HG03521 (cell line): ENCODE data around the gene EPM2A.
"Not testable (repeated sequence)": the region's sequence is repeated elsewhere in the genome, so short reads cannot be mapped to it uniquely, and the experiment has no call there.

Source experiments
- ATAC-seq: cut with Tn5 transposase; IDR thresholded peaks from one replicate; pipeline ENCODE4 v1.9.1; 2021; ENCODE audit warnings: mild to moderate bottlenecking, moderate library complexity; ENCODE audit not compliant: unreplicated experiment

Gene EPM2A

DNA sequence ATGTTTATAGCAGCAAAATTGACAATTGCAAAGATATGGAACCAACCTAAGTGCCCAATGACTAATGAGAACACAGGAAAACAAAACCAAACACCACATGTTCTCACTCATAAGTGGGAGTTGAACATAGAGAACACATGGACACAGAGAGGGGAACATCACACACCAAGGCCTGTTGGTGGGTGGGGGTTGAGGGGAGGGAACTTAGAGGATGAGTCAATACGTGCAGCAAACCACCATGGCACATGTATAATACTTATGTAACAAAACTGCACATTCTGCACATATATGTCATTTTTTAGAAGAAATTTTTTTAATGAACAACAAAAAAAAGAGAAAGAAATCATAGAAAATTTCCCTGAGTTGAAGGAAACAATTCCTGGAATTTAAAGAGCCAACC is 3.9 kb downstream of the EPM2A start:
- ATAC-seq, result no peak

DNA sequence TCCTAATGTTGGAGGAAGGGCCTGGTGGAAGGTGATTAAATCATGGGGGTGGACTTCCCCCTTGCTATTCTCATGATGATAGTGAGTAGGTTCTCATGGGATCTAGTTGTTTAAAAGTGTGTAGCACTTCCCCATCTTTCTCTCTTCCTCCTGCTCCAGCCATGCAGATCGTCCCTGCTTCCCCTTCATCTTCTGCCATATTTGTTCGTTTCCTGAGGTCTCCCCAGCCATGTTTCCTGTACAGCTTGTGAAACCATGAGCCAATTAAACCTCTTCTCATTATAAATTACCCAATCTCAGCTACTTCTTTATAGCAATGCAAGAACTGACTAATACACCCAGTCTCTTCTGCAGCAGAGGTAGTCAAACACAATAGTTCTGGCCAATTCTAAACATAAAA is 5.4 kb downstream of the EPM2A start:
- no peak for ATAC-seq

DNA sequence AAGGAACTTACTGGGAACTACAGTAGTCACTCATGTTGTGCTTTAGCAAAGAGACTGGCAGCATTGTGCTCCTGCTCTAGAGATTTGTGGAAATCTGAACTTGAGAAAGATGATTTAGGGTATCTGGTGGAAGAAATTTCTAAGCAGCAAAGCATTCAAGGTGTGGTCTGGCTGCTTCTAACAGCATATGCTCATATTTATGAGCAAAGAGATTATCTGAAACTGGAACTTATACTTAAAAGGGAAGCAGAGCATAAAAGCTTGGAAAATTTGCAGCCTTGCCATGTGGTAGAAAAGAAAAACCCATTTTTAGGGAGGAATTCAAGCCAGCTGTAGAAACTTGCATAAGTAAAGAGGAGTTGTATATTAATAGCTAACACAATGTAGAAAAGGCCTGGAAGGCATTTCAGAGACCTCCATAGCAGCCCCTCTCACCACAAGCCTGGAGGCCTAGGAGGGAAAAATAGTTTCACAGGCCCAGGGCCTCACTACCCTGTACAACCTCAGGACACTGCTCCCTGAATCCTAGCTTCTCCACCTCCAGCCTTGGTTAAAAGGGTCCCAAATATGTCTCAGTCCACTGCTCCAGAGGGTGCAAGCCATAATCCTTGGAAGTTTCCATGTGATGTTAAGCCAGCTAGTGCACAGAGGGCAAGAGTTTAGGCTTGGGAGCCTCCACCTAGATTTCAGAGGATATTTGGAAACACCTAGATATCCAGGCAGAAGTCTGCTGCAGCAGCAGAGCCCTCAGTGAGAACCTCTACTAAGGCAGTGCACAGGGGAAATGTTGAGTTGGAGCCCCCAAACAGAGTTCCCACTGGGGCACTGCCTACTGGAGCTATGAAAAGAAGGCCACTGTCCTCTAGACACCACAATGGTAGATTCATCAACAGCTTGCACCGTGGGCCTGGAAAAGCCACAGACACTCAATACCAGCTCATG is 6.6 kb downstream of the EPM2A start:
- ATAC-seq, result no peak

DNA sequence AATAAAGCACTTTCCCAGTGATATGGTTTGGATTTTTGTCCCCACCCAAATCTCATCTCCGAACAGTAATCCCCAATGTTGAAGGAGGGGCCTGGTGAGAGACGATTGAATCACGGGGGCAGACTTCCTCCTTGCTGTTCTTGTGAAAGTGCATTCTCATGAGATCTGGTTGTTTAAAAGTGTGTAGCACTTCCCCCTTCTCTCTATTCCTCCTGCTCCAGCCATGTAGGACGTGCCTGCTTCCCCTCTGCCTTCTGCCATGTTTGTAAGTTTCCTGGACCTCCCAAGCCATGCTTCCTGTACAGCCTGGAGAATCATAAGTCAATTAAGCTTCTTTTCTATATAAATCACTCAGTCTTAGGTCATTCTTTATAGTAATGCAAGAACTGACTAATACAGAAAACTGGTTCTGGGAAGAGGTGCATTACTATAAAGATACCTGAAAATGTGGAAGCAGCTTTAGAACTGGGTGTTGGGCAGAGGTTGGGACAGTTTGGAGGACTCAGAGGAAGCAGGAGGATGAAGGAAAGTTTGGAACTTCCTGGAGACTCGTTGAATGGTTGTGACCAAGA is 7.4 kb downstream of the EPM2A start:
- ATAC-seq, result no peak

DNA sequence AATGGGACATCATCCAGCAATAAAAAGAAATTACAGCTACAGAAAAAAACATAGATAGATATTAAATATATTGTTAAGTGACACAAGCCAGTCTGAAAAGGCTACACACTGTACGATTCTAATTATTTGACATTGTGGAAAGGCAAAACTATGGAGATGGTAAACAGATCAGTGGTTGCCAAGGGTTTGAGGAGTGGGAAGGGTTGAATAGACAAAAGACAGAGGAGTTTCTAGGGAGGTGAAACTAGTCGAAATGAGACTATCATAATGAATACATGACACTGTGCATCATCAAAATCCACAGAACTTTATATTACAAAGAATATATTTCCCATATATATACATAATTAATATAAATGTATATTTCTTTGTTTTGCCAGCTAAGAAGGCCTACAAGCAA is 9.8 kb downstream of the EPM2A start:
- ATAC-seq, result no peak

DNA sequence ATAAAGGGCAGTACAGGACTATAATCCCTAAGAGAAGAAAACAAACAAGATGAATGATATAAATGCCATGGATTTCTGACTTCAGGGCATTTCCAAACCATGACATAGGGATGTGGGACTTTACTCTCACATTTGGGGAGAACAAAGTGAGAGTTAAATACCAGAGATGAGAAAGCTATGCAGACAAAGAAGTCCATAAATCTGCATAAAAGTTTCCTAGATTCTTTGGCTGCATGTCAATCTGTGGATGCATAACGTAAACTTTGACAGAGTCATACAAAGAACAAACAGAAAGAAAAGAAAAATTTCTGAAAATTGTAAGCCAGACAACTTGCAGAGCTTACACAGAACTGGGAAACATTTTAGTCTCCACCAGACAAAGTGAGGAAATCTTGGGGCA is 11.7 kb downstream of the EPM2A start:
- no peak for ATAC-seq

DNA sequence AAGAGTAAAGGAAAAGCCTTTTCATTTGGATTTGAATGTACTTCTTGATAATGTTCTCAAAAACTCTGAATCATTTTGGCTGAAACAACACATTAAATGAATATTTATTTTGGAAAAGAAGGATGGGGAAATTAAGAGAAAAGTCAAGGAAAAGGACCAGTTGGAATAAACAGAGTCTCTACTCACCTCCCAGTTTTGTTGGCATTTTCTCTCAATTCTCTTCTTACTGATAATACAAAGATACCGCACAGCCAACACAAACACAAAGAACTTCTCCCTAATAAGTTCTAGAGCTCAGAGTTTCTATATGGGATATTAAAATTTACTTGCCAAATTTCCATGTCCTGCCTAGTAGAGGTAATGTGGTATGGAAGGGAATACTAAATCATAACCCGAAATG is 13.1 kb downstream of the EPM2A start:
- ATAC-seq, result no peak

DNA sequence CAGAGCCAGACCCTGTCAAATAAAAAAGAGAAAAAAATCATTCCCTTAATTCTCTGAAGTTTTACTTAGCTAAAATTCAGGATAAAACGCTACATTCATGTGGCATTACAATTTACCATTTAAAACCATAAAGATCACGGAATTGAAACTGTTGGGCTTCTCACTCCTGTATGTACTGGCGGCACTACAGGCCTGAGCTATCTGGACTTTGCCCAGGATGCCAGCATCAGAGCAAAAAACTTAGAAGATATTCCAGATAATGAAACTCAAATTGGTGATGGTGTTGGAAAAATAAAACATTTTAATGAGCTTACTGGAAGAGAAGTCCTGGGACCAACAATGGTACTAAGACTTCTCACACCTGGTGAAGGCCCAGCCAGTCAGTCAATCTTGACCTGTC is 14.2 kb downstream of the EPM2A start:
- no peak for ATAC-seq

DNA sequence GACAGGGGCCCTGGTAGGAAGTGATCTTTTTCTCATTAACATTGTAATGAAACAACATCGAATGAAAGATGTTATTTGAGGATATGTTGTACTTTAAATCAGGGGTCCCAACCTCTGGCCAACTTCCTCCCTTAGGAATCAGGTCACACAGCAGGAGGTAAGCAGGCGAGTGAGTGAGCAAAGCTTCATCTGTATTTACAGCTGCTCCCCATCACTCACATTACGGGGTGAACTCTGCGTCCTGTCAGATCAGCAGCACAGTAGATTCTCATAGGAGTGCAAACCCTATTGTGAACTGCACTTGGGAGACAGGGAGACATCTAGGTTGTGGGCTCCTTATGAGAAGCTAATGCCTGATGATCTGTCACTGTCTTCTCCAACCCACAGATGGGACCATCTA is 19.9 kb downstream of the EPM2A start:
- no peak for ATAC-seq

DNA sequence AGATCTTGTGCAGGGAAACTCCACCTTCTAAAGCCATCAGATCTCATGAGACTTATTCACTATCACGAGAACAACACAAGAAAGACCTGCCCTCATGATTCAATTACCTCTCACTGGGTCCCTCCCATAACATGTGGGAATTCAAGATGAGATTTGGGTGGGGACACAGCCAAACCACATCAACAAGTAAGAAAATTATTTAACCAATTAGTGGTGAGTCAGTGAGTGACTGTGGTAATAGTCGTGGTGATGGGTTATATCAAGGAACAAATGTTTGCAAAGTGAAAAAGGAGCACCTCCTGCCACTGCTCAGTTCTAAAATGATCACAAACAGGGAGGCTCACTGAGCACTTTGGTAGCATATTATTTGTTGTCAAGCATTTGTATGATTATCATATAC is 20.6 kb downstream of the EPM2A start:
- no peak for ATAC-seq

DNA sequence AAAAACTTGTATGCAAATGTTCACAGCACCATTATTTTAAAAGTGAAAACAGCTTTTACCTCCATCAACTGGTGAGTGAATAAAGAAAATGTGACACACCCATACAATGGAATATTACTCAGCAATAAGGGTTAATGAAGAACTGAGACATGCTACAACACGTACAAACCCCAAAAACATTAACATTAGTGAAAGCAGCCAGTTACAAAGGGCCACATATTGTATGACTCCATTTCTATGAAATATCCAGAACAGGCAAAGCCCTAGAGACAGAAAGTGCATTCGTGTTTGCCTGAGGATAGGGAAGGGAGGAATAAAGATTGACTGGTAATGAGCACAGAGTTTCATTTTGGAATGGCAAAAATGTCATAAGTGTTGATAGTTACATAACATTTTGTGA is 21.5 kb downstream of the EPM2A start:
- no peak for ATAC-seq

DNA sequence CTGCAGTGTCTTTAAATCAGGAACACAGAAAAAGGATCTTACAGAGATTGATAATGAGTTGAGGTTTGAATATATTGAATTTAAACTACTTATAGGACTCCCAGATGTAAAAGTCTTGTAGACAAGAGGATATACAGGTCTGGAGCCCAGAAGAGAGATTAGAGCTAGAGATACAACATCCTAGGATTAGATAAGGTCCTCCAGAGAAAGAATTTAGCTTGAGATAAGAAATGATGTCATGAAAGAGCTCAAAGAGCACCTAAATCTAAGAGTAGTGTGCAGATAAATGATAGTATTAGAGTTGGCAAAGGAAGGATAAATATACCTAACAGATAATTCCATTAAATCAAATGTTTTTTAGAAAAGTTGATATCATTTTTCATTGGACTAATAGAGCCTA is 23.9 kb downstream of the EPM2A start:
- ATAC-seq, result no peak

DNA sequence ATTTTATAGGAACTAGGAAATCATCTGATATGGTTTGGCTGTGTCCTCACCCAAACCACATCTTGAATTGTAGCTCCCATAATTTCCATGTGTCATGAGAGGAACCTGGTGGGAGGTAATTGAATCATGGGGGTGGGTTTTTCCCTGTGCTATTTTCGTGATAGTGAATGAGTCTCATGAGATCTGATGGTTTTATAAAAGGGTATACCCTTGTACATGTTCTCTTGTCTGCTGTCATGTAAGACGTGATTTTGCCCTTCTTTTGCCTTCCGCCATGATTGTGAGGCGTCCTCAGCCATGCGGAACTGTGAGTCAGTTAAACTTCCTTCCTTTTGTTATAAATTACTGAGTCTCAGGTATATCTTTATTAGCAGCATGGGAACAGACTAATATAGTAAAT is 27.9 kb downstream of the EPM2A start:
- no peak for ATAC-seq

DNA sequence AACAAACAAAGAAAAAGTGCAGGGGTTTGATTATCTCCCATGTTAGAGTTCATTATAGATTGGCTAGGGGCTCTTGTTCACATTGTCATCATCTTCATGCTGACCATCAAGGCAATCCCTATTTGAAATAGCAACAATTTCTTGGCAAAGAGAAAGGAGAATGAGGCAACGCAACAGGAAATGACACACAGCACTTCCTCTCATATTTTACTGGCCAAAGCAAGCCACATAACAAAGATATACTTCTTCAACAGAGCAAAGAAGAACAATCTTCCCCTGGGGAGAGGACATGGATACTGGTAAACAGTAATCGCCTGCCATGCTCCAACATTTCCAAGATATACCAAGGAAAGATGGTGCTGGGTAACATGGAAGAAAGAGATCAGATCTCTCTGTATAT is 29.8 kb downstream of the EPM2A start:
- ATAC-seq, result no peak

DNA sequence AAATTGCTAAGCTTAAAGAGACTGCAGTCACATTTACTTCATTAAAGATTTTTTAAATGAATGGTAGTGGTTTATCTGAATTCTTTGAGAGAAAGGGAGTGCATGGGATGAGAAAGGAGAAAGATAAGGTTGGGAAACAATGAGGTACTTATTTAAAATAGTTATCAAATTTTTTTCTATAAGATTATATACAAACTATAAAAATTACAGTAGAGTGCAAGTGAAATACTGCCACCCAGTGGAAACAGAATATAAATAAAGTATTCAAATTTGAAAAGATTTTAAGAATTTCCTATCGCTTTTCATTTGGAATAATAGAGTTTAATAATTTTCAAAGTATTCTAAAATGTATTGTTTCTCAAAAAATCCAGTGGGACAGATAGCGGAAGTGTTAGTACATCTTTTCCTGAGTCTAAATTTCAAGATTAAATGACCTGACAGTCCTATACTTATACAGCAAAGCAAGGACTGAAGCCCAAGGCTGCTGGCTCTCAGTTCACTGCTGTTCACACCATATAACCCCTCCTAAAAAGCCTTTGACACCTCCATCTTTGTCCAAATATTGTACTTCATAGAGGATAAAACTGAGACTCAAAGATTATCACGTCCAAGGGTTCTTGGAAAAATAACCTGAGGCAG is 31.1 kb downstream of the EPM2A start:
- no peak for ATAC-seq

DNA sequence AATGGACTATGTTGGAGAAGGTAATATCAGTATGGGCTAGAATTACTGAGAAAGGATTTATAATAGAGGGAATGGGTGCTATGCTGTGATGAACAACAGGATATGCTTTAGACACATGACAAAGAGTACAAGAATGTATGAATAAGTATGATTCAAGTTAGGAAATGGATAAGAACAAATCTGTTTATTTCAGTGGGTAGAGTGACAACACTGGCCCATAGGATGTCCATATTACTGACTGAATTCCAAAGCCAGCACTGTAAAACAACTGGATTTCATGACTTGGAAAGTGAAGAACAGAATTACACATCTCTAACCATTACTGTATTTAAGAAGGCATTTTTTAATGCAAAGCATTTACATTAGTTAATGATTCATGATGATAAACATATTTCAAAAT is 35.9 kb downstream of the EPM2A start:
- ATAC-seq, result no peak

DNA sequence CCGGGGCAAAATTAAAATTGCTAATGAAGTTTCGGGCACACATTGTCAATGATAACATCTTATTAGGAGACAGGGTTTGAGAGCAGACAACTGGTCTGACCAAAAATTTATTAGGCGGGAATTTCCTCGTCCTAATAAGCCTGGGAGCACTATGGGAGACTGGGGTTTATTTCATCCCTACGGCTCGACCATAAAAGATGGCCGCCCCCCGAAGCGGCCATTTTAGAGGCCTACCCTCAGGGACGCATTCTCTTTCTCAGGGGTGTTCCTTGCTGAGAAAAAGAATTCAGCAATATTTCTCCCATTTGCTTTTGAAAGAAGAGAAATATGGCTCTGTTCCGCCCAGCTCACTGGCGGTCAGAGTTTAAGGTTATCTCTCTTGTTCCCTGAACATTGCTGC is 37.9 kb downstream of the EPM2A start:
- ATAC-seq, result not testable (repeated sequence)

DNA sequence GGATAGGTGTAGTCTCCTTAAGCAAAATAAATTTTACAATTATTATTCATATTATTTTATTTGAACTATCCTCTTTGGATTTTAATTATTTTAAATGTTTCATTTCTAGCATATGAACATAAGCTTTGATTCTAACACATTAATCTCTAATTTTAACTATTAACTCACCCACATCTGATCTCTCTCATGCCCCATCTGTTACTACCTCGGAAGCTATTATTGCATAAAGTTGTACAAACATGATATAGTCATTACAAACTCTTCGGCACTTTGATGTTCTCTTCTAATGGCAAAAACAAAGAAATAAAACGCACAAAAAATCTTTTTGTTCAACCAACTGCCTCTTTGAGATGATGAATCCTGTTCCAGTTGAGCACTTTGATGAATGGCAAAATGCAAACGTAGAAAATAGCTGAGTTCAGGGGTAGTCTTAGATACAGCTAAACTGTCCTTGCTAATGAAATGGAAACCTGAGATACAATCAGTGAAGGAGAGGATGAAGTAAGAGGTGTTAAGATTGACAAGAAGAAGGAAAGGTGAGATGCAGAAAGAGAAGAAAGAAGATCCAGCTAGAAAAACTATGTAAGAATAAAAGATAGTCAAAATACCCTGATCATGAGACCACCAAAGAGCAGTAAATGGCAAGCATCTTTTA is 41.1 kb downstream of the EPM2A start:
- no peak for ATAC-seq

DNA sequence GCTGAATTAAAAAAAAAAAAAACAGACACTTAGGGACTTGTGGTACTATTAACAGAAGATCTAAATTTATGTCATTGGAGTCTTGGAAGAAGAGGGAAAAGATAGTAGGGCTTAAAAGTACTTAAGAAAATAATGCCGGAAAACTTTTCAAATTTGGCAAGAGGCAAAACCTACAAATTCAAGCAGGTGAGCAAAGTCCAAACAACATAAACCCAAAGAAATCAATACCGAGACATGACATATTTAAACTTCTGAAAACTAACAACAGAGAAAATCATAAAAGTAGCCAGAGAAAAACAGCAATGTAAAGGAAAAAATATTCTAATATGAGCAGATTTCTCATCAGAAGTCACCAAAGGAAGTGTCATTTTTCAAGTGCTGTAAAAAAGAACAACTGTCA is 44.4 kb downstream of the EPM2A start:
- no peak for ATAC-seq

DNA sequence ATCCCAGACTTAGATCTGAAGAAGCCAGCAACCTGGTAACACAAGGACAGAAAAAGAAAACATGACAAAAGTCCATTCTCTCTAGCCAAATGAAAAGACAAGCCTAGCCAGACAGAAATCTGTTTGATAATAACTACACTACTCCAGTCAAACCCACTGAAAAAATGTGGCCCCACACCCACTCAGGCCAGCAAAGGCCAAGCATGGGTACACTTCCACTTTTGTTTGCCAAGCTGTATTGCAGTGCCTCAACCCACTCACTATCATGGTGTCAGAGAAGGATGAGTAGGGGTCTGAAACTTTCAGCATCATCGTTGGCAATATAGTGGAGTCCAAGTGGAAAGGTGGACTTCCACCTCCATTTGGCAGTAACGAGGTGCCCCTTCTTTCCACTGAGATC is 45.8 kb downstream of the EPM2A start:
- no peak for ATAC-seq

DNA sequence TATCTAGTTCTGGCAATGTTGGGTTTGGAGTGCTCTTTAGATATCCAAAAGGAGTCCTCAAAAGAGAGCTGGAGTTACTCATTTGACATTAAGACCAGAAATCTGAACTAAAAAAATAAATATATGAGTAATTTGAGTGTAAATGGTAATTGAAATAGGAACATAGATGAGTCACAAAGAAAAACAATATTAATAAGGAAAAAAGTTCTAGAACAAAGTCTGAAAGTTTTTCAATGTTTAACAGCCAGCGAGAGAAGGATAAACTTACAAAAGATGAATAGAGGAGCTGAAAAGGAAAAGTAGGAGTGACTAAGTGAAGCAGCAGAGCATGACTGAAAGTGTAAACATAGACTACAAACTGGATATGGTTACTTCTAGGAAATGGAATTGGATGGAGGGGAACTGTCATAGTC is 46.8 kb downstream of the EPM2A start:
- ATAC-seq, result no peak

DNA sequence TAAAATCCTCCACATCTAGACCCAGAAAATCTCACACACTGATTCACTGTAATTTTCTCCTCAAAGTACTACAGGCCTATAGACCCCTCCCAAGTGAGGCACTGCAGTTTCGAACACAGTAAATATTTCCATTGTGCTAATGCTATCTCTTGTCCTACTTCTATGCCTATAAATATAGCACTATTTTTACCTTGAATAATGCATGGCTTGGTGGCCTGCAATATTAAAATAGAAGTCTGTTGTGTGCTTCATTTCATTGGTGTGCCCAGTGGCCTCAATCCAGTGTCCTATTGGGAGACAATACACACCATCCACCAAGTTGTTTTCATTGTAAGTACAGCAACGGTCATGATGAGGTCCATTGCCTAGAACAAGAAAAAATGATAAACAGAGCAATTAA is 49.4 kb downstream of the EPM2A start:
- ATAC-seq, result no peak
